Keratinocyte (primary cell): Measurements from ENCODE around the gene PTPN23. TPM values are rescaled to one million over a fixed set of nuclear protein-coding genes. Genes with fewer than 3 reads are reported as not detected.

ENCODE experiments used
- DNase-seq: peaks from one replicate; pipeline ENCODE4 v3.0.0-alpha.2; 2011; ENCODE audit warnings: low read depth, missing footprints, low spot score
- FAIRE-seq: peaks from 2 replicates; lab custom pipeline; 2011; peaks lifted over from hg19 to GRCh38; lab: Jason Lieb, UNC
- H2AFZ ChIP-seq: 2 replicates; pipeline ENCODE4 v1.6.0; 2012; ENCODE audit warnings: low read length, control low read depth, inconsistent platforms; ENCODE audit not compliant: control insufficient read depth
- H3K27ac ChIP-seq: 2 replicates; pipeline ENCODE4 v1.5.1; 2011; ENCODE audit warnings: low read length; ENCODE audit not compliant: control insufficient read depth, insufficient read depth
- H3K27me3 ChIP-seq: 3 replicates; pipeline ENCODE4 v1.6.0; 2011; ENCODE audit warnings: low read length; ENCODE audit not compliant: control insufficient read depth, insufficient read depth; ENCODE audit errors: extremely low read depth
- H3K36me3 ChIP-seq, 2 experiments: 2 replicates in 1 of 2; 3 replicates in 1 of 2; pipeline ENCODE4 v1.5.1; 2011; ENCODE audit warnings: low read length in 2 of 2, mild to moderate bottlenecking in 1 of 2; ENCODE audit not compliant: control insufficient read depth in 2 of 2, insufficient read depth in 2 of 2; ENCODE audit errors: extremely low read depth in 1 of 2
- H3K4me1 ChIP-seq: 3 replicates; pipeline ENCODE4 v1.5.1; 2011; ENCODE audit warnings: low read length; ENCODE audit not compliant: control insufficient read depth, insufficient read depth; ENCODE audit errors: extremely low read depth
- H3K4me2 ChIP-seq: 3 replicates; pipeline ENCODE4 v1.6.0; 2011; ENCODE audit warnings: low read depth, low read length; ENCODE audit not compliant: control insufficient read depth, insufficient read depth; ENCODE audit errors: extremely low read depth
- H3K4me3 ChIP-seq, 3 experiments: fragments of 200-600 bp in 1 of 3; sonication (generic) in 1 of 3; 2 replicates in 2 of 3; 3 replicates in 1 of 3; pipeline ENCODE4 v1.5.1; 2011 to 2016; ENCODE audit warnings: low read length in 3 of 3, mild to moderate bottlenecking in 3 of 3, control low read depth in 2 of 3, inconsistent platforms in 1 of 3, low read depth in 1 of 3, mixed read lengths in 1 of 3, mixed run types in 1 of 3, moderate library complexity in 1 of 3; ENCODE audit not compliant: control insufficient read depth in 2 of 3, insufficient read depth in 2 of 3; ENCODE audit errors: extremely low read depth in 1 of 3
- H3K79me2 ChIP-seq: 2 replicates; pipeline ENCODE4 v1.6.0; 2012; ENCODE audit warnings: low read length; ENCODE audit not compliant: control insufficient read depth, insufficient read depth
- H3K9ac ChIP-seq: 3 replicates; pipeline ENCODE4 v1.6.0; 2011; ENCODE audit warnings: low read length; ENCODE audit not compliant: control insufficient read depth, insufficient read depth; ENCODE audit errors: extremely low read depth
- H3K9me1 ChIP-seq: 3 replicates; pipeline ENCODE4 v1.6.0; 2011; ENCODE audit warnings: low read length; ENCODE audit not compliant: control insufficient read depth, insufficient read depth; ENCODE audit errors: extremely low read depth
- H3K9me3 ChIP-seq: 2 replicates; pipeline ENCODE4 v1.5.1; 2012; ENCODE audit warnings: low read depth, low read length; ENCODE audit not compliant: control insufficient read depth
- H4K20me1 ChIP-seq: 3 replicates; pipeline ENCODE4 v1.6.0; 2011; ENCODE audit warnings: low read length; ENCODE audit not compliant: control insufficient read depth, insufficient read depth; ENCODE audit errors: extremely low read depth
- CTCF ChIP-seq, 3 experiments: IDR thresholded peaks in 1 of 3; conservative IDR thresholded peaks in 1 of 3; optimal IDR thresholded peaks in 1 of 3; 2 replicates in 2 of 3; 3 replicates in 1 of 3; pipeline versions ENCODE3 to v1.5.1; 2011; ENCODE audit warnings: low read length in 3 of 3, mild to moderate bottlenecking in 3 of 3, moderate library complexity in 2 of 3, control low read depth in 1 of 3, inconsistent platforms in 1 of 3; ENCODE audit not compliant: insufficient read depth in 2 of 3; ENCODE audit errors: extremely low read depth in 1 of 3
- EZH2 ChIP-seq: IDR thresholded peaks from one replicate; pipeline ENCODE4 v1.6.1; 2012; ENCODE audit warnings: inconsistent platforms, mild to moderate bottlenecking, low read length, moderate library complexity
- dilution Hi-C: fragments of 300-500 bp; cut with MboI; formaldehyde crosslinking; loops from one replicate; pipeline ENCODE4 v1.7.0; 2020; ENCODE audit warnings: low sequenced_read_pairs; ENCODE audit not compliant: extremely low pct_ligation_motif_present
- polyA plus RNA-seq, 5 experiments: library from polyadenylated mRNA; depleted of rRNA in 3 of 5; stranded (reverse) in 3 of 5; stranded (forward) in 1 of 5; unstranded in 1 of 5; fragments of >200 nt; gene quantifications; 1 replicate in 1 of 5; 2 replicates in 3 of 5; 3 replicates in 1 of 5; pipeline versions ENCODE4 v1.2.1 to v1.2.3, GENCODE V29; 2011 to 2012; ENCODE audit warnings: missing spikeins in 2 of 5, low read depth in 1 of 5, low replicate concordance in 1 of 5

PTPN23 gene
- polyA plus RNA-seq, 1 donor (not counting 4 experiments of a cell fraction or from before 2014, with no cell fraction given) = 1.3 TPM

- DNase-seq = no peak
- no peak for FAIRE-seq
- dilution Hi-C loops = no loop called here
- Histone ChIP-seq H3K27me3 (no peaks in the 10 kb centered on the region), H2AFZ (no peak overlapping the region), H3K4me1 (peaks cover 14% of the 10 kb centered on the region), H3K4me2 (peak overlapping the region; percentile 27), H3K4me3 (no peak overlapping the region), H3K27ac (peak overlapping the region; percentile 26), H4K20me1 (peaks cover 4% of the 10 kb centered on the region), H3K79me2 (peaks cover 3% of the 10 kb centered on the region), H3K9ac (peak overlapping the region; percentile 33), H3K9me1 (peaks cover under 1% of the 10 kb centered on the region), H3K36me3 (peaks cover 20 to 40% of the 10 kb centered on the region in 2 experiments), H3K9me3 (no peaks in the 10 kb centered on the region)
- no peak for TF ChIP-seq EZH2
- peak in 2 of 3 experiments; percentile 15 to 40 for TF ChIP-seq CTCF (optimal IDR thresholded peaks at IDR 0.05 in 1 of 3, IDR thresholded peaks at IDR 0.05 in 1 of 3, conservative IDR thresholded peaks at IDR 0.05 in 1 of 3; ENCODE audit: extremely low read depth in 1 of 3, insufficient read depth in 2 of 3, low read length in 3 of 3)
Measured at GRCh38 chr3:47406762-47407149, 25.9 kb downstream of the PTPN23 start.

GRCh38 chr3:47407237-47407636 is 26.4 kb downstream of the PTPN23 start:
- no peak for FAIRE-seq
- dilution Hi-C loops = no loop called here

More at GRCh38 chr3:47407237-47407636, 26.4 kb downstream of the PTPN23 start:
- TF ChIP-seq EZH2 = no peak
- no peak for TF ChIP-seq CTCF (optimal IDR thresholded peaks at IDR 0.05 in 1 of 3, IDR thresholded peaks at IDR 0.05 in 1 of 3, conservative IDR thresholded peaks at IDR 0.05 in 1 of 3; ENCODE audit: extremely low read depth in 1 of 3, insufficient read depth in 2 of 3, low read length in 3 of 3)
- H3K4me2 ChIP-seq = no peak overlapping the region
- no peak for DNase-seq
- H2AFZ ChIP-seq = no peak overlapping the region
- H3K79me2 ChIP-seq = peaks cover 1% of the 10 kb centered on the region
- no peaks in the 10 kb centered on the region for H3K27me3 ChIP-seq
- peaks cover 14% of the 10 kb centered on the region for H3K4me1 ChIP-seq
- no peaks in the 10 kb centered on the region for H3K9me3 ChIP-seq
- H3K9me1 ChIP-seq = no peaks in the 10 kb centered on the region
- H3K9ac ChIP-seq = no peak overlapping the region
- H4K20me1 ChIP-seq = peaks cover 3% of the 10 kb centered on the region
- no peak overlapping the region for H3K4me3 ChIP-seq
- no peak overlapping the region for H3K27ac ChIP-seq
- peaks cover 24 to 44% of the 10 kb centered on the region in 2 experiments for H3K36me3 ChIP-seq
